Activated T-cell treated with anti-CD3 and anti-CD28 coated beads, Interleukin-2, amount 50 U/mL, for 48 hours (primary cell): ENCODE measurements around the gene IRX4.
"Not testable (repeated sequence)": the region's sequence is repeated elsewhere in the genome, so short reads cannot be mapped to it uniquely, and the experiment has no call there.

Source experiments
- DNase-seq, 2 experiments: peaks; one replicate each; pipeline ENCODE4 v3.0.0-alpha.2; 2020

IRX4 gene

GRCh38 chr5:1855075-1855474 lies 27.6 kb downstream of the IRX4 start:
- no peak for DNase-seq

DNA sequence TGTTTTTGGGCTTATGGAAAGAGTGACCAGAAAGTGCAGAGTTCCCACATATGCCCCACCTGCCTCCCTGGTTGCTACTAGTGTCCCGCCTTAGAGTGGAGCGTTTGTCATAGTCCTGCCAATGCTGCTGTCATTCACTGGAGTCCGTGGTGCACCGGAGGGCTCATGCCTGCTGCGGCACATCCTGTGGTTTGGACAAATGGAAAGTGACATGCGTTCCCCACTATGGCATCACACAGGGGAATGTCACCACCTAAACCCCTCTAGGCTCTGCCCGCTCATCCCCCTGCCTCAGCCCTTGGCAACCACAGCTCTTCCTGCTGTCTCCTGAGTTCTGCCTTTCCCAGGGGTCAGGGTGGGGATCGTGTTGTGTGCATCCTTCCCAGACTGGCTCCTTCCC lies 29.2 kb downstream of the IRX4 start:
- DNase-seq: no peak

DNA sequence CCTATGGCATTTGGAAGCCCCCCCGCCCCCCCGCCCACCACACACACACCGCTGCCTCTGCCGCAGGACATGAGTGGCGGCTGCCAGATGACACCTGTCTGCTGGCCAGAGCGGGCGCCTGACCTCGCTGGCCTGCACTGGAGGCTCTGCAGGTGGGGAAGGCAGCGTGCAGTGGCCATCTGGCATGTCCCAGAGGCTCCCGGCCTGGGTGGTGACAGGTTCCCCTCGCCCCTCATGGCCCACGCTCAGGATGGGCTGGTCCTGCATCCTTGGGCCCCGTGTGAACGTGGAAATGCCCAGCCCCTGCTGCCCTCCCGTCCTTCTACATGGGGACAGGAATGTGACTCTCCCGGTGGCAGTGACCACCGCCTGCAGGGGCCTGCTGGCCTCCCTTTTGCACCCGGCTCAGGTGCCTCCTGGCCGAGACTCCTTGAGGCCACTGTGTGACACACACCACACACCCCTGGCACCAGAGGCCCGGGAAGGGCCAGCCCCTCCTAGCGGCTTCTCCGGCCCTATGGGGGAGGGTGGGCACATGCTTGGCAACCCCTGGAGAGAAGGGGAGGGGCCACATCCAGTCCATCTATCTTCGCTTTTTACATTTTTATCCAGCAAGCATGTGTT lies 30.3 kb downstream of the IRX4 start:
- DNase-seq: no peak

DNA sequence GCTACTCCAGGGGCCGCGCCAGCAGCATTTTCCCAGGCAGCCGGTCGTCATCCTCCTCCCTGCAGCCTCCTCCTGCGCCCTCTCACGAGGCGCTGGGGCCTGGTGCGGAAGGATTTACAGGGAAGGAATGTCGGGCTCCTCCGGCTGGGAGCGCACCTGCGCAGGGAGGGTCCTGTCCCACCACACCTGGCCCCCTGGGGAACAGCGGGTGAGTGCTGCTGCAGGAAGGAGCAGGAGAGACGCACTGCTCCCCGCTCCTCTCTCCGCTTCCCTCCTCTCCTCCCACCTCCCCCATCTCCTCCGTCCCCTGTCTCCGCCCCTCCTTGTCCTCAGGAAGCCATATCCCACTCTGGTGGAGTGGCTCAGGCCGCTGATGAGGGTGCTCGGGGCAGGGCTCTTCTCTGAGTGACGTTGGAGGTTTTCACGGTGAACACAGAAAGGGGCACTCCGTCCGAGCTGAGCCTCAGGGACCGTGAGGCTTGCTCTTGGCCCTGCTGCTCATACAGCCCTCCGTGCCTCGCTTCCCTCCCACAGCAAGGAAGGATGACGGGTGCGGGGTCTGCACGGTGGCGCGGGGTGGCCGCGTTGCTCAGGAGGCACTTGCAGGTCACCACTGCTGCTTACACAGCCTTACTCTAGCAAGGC lies 31.3 kb downstream of the IRX4 start:
- no peak for DNase-seq

DNA sequence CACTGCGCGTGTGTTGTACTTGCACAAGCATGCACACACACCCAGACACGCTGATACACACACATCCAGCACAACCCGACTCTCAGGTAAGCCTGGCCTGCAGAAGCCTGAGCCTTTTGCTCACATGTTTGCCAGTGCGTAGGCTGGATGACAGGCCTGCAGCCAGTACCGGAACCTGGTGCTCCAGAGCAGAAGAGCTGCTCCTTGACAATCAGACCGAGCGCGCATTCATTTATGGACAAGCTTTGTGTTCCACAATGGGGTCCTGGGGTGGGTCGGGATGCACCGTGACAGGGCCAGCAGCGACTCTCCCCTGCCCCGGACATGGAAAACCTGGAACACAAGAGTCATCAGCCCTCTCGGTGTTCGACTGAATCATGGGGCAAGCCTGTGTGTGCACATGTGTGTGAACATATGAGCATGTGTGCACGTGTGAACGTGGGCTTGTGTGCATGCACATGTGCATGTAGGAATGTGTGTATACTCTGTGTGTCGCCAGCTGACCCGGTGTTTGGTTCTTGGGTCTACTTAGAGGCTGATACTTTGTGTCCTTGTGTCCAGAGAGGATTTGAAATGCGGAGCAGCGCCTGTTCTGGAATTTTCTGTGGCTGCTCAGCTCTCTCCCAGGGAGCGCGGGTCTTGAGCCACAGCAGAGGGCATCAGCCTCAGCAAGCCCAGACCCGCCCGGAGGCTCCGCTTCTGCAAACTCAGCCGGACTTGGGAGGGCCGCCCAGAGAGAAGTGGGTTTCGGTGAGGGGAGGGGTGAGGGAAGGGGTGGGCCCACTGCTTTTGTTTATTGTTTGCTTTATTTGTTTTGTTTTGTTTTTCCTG lies 32.2 kb downstream of the IRX4 start:
- no peak for DNase-seq

DNA sequence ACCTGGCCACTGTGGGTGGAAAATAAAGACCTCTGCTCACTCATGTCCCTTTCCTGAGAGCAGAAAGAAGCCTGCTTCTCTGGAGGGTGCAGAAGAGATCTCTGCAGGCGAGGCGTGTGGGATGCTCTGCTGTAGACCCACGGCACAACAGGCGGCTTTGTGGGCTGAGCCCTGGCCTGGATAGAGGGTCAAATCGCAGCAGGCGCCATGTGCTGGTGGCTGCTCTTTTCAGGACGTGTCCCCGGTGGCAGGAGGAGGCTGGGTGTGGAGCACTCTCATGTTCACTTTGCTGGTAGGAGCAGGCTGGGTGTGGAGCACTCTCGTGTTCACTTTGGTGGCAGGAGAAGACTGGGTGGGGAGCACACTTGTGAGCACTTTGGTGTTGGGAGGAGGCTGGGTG lies 35.1 kb downstream of the IRX4 start:
- no peak for DNase-seq

DNA sequence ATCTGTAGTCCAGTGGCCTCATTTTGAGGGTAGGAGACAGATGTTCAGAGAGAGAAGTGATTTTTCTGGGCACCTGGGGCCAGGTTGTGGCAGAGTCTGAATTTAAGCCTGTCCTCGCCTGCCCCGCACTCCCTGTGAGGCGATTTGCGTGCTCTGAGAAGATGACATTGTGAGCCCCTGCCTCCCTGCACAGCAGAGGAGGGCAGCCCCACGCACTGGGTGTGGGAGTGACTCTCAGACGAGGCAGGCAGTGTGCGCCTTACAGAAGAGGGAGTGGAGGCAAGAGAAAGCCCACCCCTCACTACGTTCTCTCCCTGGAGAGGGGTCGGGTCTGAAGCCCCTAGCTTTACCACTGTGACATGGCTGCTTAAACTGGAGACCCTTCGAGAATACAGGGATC lies 35.7 kb downstream of the IRX4 start:
- no peak for DNase-seq

- DNase-seq: no peak
These were observed 36.1 kb downstream of the IRX4 start for GRCh38 chr5:1846583-1846982.

GRCh38 chr5:1845696-1846095 lies 37.0 kb downstream of the IRX4 start:
- no peak for DNase-seq

GRCh38 chr5:1844708-1845436 lies 37.9 kb downstream of the IRX4 start:
- DNase-seq: no peak

DNA sequence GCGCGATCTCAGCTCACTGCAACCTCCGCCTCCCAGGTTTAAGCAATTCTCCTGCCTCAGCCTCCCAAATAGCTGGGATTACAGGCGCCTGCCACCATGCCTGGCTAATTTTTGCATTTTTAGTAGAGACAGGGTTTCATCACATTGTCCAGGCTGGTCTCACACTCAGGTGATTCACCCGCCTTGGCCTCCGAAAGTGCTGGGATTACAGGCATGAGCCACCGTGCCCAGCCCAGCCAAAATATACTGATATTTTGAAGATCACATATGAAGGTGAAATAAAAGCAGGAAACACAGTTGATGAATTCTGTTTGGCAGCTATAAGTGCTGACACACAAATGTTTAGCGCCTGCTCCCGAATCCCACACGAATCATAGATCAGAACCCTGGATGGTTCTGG lies 39.0 kb downstream of the IRX4 start:
- DNase-seq: not testable (repeated sequence)

- no peak for DNase-seq
These were observed 40.5 kb downstream of the IRX4 start for GRCh38 chr5:1842004-1842819.

GRCh38 chr5:1840741-1841521 lies 41.8 kb downstream of the IRX4 start:
- no peak for DNase-seq

GRCh38 chr5:1840071-1840547 lies 42.6 kb downstream of the IRX4 start:
- DNase-seq: no peak

DNA sequence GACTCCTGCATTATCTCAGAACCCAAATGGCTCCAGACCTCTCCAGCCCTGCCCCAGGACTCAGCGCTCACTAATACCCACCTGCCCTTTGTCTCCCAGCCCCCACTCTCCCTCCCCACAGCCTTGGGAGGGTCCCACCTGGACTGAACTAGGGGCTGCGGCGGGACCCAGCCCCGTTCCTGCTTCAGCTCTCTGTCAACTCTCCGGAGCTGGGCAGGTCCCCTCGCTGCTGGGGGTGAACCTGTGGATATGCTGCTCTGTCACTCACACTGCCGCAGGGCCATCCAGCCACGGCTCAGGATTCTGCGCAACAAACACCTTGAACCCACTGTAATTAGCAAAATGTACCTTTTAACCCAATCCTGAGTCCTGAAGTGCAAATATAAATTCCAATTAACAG lies 44.7 kb downstream of the IRX4 start:
- no peak for DNase-seq

GRCh38 chr5:1836891-1837880 lies 45.5 kb downstream of the IRX4 start:
- no peak for DNase-seq

DNA sequence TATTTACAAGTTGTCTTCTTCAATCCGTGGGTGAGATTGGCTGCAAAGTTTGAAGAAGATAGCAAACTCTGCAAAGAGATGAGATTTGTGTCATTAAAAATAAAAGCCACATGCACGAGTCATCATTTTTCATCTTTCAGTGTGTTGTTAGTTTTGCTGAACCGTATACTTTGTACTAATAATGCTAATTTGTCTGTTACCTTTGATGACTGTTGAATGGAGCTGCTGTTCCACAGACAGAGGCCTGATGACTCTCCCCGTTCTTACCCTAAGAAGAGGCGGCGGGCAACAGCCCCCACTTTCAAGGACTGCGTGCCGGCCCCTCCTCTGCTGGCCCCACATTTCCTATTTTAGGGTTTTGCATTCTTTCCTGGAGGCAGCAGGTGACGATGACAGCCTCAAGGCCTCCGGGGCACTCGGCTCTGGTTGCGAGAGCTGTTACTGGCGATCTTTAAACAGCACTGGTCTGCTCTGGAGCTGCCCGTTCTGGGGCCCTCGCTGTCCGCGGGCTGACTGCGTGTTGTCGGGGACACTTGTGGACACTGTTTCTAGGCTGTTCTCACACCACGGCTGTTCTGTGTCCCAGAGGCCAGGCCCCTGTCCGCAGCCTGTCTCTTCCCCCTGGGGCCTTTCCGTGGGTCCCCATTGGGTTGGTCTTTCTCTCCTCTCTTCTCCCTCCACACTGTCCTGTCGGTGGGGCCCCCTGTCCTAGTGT lies 46.4 kb downstream of the IRX4 start:
- DNase-seq: no peak

DNA sequence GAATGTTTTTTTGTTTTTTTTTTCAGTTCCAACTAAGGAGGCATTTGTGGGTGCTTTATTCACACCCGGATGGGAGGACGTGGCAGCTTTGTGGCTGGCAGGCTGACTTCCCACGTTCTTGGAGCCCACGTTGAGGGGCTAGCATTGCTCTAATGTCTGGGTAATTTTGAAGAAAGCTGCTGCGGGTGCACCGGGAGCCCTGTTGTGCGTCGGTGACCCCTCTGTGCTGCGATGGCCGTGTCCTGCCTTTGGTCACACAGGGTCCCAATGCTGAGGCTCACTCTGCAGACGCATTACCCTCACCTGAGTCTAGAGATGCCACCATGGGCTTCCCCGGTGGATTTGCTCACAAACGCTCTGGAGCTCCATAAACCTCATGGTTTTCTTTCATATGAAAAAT lies 47.3 kb downstream of the IRX4 start:
- no peak for DNase-seq

GRCh38 chr5:1834721-1835429 lies 47.9 kb downstream of the IRX4 start:
- DNase-seq: no peak
